ENCODE measurements around the gene VAV2. TPM values are rescaled to one million over a fixed set of nuclear protein-coding genes. Genes with fewer than 3 reads are reported as not detected.

Gene VAV2
- total and polyA plus RNA-seq, 2 of the 4 experiments (the other 2 are of a cell fraction), result 10.8 to 13.4 TPM

DNA sequence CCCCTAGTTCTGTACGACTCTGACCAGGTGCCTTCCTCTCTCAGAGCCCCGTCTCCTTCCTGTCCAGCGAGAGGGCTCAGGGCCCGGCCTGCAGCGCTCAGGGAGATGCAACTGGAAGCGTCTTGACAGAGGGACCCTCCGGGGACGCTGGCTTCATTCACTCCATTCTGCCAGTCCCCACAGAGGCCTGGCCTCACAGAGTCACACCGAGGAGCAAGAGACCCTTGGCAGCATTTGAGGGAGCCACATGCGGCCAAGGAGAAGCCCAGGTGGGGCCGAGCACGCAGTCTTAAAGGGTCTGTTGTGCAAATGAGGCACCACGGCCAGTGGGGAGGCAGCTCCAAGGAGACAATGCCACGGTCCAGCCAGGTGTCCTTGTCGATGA is 167.3 kb downstream of the VAV2 start:
- WGBS, 2 experiments (ENCODE audit: extremely low coverage in 2 of 2, insufficient read length in 1 of 2), result no CpG with 5 or more reads among the region's 15 CpGs
- no peak overlapping the region for H2BK15ac ChIP-seq (ENCODE audit: low read depth, low read length)
- H3K4me1 ChIP-seq (ENCODE audit: control insufficient read depth, insufficient read depth, low read length), result peaks cover 14% of the 10 kb centered on the region
- no peaks in the 10 kb centered on the region for H3K27me3 ChIP-seq (ENCODE audit: control insufficient read depth, insufficient read depth, low read length)
- TF ChIP-seq, protein P1, sequence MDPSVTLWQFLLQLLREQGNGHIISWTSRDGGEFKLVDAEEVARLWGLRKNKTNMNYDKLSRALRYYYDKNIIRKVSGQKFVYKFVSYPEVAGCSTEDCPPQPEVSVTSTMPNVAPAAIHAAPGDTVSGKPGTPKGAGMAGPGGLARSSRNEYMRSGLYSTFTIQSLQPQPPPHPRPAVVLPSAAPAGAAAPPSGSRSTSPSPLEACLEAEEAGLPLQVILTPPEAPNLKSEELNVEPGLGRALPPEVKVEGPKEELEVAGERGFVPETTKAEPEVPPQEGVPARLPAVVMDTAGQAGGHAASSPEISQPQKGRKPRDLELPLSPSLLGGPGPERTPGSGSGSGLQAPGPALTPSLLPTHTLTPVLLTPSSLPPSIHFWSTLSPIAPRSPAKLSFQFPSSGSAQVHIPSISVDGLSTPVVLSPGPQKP (IDR thresholded peaks at IDR 0.05; ENCODE audit: borderline replicate concordance, low read depth, low read length), result no peak
- TF ChIP-seq, protein P2, sequence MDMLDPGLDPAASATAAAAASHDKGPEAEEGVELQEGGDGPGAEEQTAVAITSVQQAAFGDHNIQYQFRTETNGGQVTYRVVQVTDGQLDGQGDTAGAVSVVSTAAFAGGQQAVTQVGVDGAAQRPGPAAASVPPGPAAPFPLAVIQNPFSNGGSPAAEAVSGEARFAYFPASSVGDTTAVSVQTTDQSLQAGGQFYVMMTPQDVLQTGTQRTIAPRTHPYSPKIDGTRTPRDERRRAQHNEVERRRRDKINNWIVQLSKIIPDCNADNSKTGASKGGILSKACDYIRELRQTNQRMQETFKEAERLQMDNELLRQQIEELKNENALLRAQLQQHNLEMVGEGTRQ (IDR thresholded peaks at IDR 0.05; ENCODE audit: low read depth, low read length), result no peak
- no peak for TF ChIP-seq MAFK (IDR thresholded peaks at IDR 0.05; ENCODE audit: low read depth, low read length)
- no peak for TF ChIP-seq MAZ (IDR thresholded peaks at IDR 0.05; ENCODE audit: borderline replicate concordance, low read depth, low read length)
- no peak overlapping the region for H3K9ac ChIP-seq (ENCODE audit: low read depth, low read length)
- no TSS peak for BruUV-seq (replicated peaks)
- no peak overlapping the region for H3K56ac ChIP-seq (ENCODE audit: extremely low read depth, insufficient read depth, low read length)
- H4K91ac ChIP-seq (ENCODE audit: insufficient read depth, low read depth, low read length), result no peak overlapping the region; the same call in 1 of the 2 replicates
- H3K18ac ChIP-seq (ENCODE audit: low read depth, low read length), result no peak overlapping the region
- in situ Hi-C loops (cut with MboI; ENCODE audit: low sequenced_read_pairs) (loop anchor here (25.0 kb wide), 1 partner anchor 588 kb away; no protein-coding TSS in a partner anchor), intact Hi-C loops (cut with micrococcal nuclease) (no loop called here), dilution Hi-C loops (cut with HindIII; ENCODE audit: low sequenced_read_pairs, unreplicated experiment) (no loop called here)
- H3K27ac ChIP-seq (ENCODE audit: insufficient read depth, low read length), result no peak overlapping the region
- no peak overlapping the region for H3K4me3 ChIP-seq (ENCODE audit: insufficient read depth, low read depth, low read length)
- no peak for DNase-seq
- peaks cover 8% of the 10 kb centered on the region for H4K20me1 ChIP-seq (ENCODE audit: insufficient read depth, low read length)
- no peak overlapping the region; the same call in 1 of the 2 replicates for H2BK120ac ChIP-seq (ENCODE audit: low read depth, low read length)
- 0 out of 2 replicates have a peak, but pooled peaks cover 11% of the 10 kb centered on the region for H3K9me1 ChIP-seq (ENCODE audit: insufficient read depth, low read length)
- peaks cover 0 to 57% of the 10 kb centered on the region in 2 experiments; a peak in 3 of 4 replicates for H3K79me1 ChIP-seq (ENCODE audit: low read depth in 1 of 2, low read length in 2 of 2)
- H2AFZ ChIP-seq (replicated peaks; ENCODE audit: low read length, poor library complexity), result no peak overlapping the region
- no peak overlapping the region for H2BK20ac ChIP-seq (ENCODE audit: low read depth, low read length)
- no peak overlapping the region for H2AK5ac ChIP-seq (ENCODE audit: low read depth, low read length)
- H4K5ac ChIP-seq (ENCODE audit: low read depth, low read length), result no peak overlapping the region
- no peak overlapping the region for H3K4me2 ChIP-seq (ENCODE audit: low read depth, low read length)
- H2BK5ac ChIP-seq (ENCODE audit: low read depth, low read length, poor library complexity, severe bottlenecking), result no peak overlapping the region
- H3K14ac ChIP-seq (replicated peaks; ENCODE audit: low read depth, low read length), result no peak overlapping the region
- no peak overlapping the region for H2AK9ac ChIP-seq (replicated peaks; ENCODE audit: low read depth, low read length, poor library complexity)
- ATAC-seq (ENCODE audit: low read depth), result no peak
- peaks cover under 1% of the 10 kb centered on the region; the same call in 1 of the 2 replicates for H3K36me3 ChIP-seq (ENCODE audit: control insufficient read depth, insufficient read depth, low read length)
- ChIA-PET CTCF (no interaction called here), POLR2A (ENCODE audit: unreplicated experiment) (no interaction called here)
- no peak overlapping the region for H4K8ac ChIP-seq (ENCODE audit: low read depth in 2 of 2, low read length in 2 of 2)
- no peak overlapping the region for H3K23ac ChIP-seq (ENCODE audit: low read depth, low read length)
- no peaks in the 10 kb centered on the region for H3K9me3 ChIP-seq (ENCODE audit: control insufficient read depth, insufficient read depth, low read length)
- no peak overlapping the region for H3K4ac ChIP-seq (ENCODE audit: low read depth, low read length)
